Naive thymus-derived CD4-positive, alpha-beta T cell (primary cell): ENCODE measurements around the gene TAF1B. TPM values are rescaled to one million over a fixed set of nuclear protein-coding genes. Genes with fewer than 3 reads are reported as not detected.

Source experiments
- ATAC-seq: fragments of 150-1000 bp; cut with Tn5 transposase; 2 replicates; pipeline ENCODE4 v1.10.0; 2021; ENCODE audit warnings: mild to moderate bottlenecking, moderate library complexity
- CTCF ChIA-PET: fragments of 350-600 bp; sonication (Branson Sonifier 250); formaldehyde crosslinking; loops from one replicate; lab custom pipeline; 2021; ENCODE audit warnings: antibody characterized with exemption; lab: Charles Lee
- POLR2A ChIA-PET: fragments of 350-600 bp; sonication (Branson Sonifier 250); formaldehyde crosslinking; loops from one replicate; lab custom pipeline; 2021; ENCODE audit warnings: antibody characterized with exemption, inconsistent platforms; lab: Charles Lee
- DNase-seq, 9 donors: peaks; one replicate each; pipeline versions ENCODE4 v3.0.0 to v3.0.0-alpha.2; 2020 to 2022; ENCODE audit warnings: mixed read lengths in 1 of 9
- H3K27ac ChIP-seq: one replicate; pipeline ENCODE4 v1.7.0; 2013; ENCODE audit warnings: mild to moderate bottlenecking, low read depth, low read length, moderate library complexity
- H3K27me3 ChIP-seq, 2 donors: one replicate each; pipeline ENCODE4 v1.7.0; 2013; ENCODE audit warnings: low read length in 2 of 2, mild to moderate bottlenecking in 2 of 2, moderate library complexity in 2 of 2; ENCODE audit not compliant: control insufficient read depth in 2 of 2, insufficient read depth in 2 of 2
- H3K36me3 ChIP-seq, 3 experiments: 1 replicate in 2 of 3; 2 replicates in 1 of 3; pipeline ENCODE4 v1.7.0; 2013; ENCODE audit warnings: low read length in 3 of 3, mild to moderate bottlenecking in 3 of 3, moderate library complexity in 1 of 3; ENCODE audit not compliant: insufficient read depth in 3 of 3, control insufficient read depth in 2 of 3
- H3K4me1 ChIP-seq, 2 donors: one replicate each; pipeline ENCODE4 v1.7.0; 2013; ENCODE audit warnings: low read length in 2 of 2, mild to moderate bottlenecking in 2 of 2, moderate library complexity in 1 of 2; ENCODE audit not compliant: control insufficient read depth in 2 of 2, insufficient read depth in 2 of 2
- H3K4me3 ChIP-seq: 2 replicates; pipeline ENCODE4 v1.7.0; 2013; ENCODE audit warnings: mild to moderate bottlenecking, low read length
- H3K9me3 ChIP-seq, 3 experiments: 1 replicate in 2 of 3; 2 replicates in 1 of 3; pipeline ENCODE4 v1.7.0; 2013; ENCODE audit warnings: low read length in 3 of 3; ENCODE audit not compliant: control insufficient read depth in 2 of 3
- H3K27ac Mint-ChIP-seq, 9 donors: one replicate each; pipeline ENCODE4 v1.8.0; 2020 to 2022; ENCODE audit warnings: mixed read lengths in 9 of 9, mild to moderate bottlenecking in 8 of 9, moderate library complexity in 5 of 9, inconsistent platforms in 2 of 9
- H3K27me3 Mint-ChIP-seq, 5 donors: one replicate each; pipeline ENCODE4 v1.8.0; 2021 to 2022; ENCODE audit warnings: mixed read lengths in 5 of 5, mild to moderate bottlenecking in 1 of 5
- H3K36me3 Mint-ChIP-seq, 5 donors: one replicate each; pipeline ENCODE4 v1.8.0; 2020 to 2022; ENCODE audit warnings: mixed read lengths in 5 of 5, mild to moderate bottlenecking in 3 of 5, inconsistent platforms in 1 of 5
- H3K4me1 Mint-ChIP-seq, 7 donors: one replicate each; pipeline ENCODE4 v1.8.0; 2020 to 2022; ENCODE audit warnings: mixed read lengths in 7 of 7, mild to moderate bottlenecking in 3 of 7, inconsistent platforms in 1 of 7
- H3K4me3 Mint-ChIP-seq, 10 donors: one replicate each; pipeline ENCODE4 v1.8.0; 2020 to 2022; ENCODE audit warnings: mild to moderate bottlenecking in 10 of 10, mixed read lengths in 10 of 10, moderate library complexity in 6 of 10, inconsistent platforms in 2 of 10
- H3K9me3 Mint-ChIP-seq, 11 donors: one replicate each; pipeline ENCODE4 v1.8.0; 2020 to 2022; ENCODE audit warnings: mixed read lengths in 11 of 11, mild to moderate bottlenecking in 4 of 11, inconsistent platforms in 1 of 11, moderate library complexity in 1 of 11
- intact Hi-C, 2 donors: fragments of 100-400 bp; cut with micrococcal nuclease; formaldehyde crosslinking; loops; one replicate each; pipeline ENCODE4 v1.15.1; 2023
- polyA plus RNA-seq, 2 donors: library from polyadenylated mRNA; unstranded; fragments of 300-500 nt; fragmentation: Illumina TruSeq; gene quantifications; one replicate each; pipeline ENCODE4 v1.2.3, GENCODE V29; 2021
- total RNA-seq, 6 experiments: library from RNA in 5 of 6; stranded (reverse) in 5 of 6; gene quantifications; 1 replicate in 5 of 6; 2 replicates in 1 of 6; pipeline ENCODE4 v1.2.3 and lab custom pipeline; 2021 to 2026

Gene TAF1B
- total and polyA plus RNA-seq, 7 experiments from 2014 or later, result 7.2 to 28.2 (median 16.0) TPM

DNA sequence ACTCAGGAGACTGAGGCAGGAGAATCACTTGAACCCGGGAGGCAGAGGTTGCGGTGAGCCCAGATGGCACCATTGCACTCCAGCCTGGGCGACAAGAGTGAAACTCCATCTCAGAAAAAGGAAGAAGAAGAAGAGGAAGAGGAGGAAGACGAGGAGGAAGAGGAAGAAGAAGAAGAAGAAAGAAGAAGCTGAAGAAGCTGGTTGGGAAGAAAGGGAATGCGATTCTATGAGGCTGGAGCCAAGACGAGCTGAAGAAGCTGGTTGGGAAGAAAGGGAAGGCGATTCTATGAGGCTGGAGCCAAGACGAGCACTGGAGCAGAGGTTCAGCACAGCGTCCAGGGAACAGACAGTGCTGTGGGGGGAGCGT, 30.3 kb upstream of the TAF1B start:
- H3K4me1 Mint-ChIP-seq, result peaks cover 9 to 20% (median 15%) of the 10 kb centered on the region in 7 donors
- H3K4me3 Mint-ChIP-seq, result peak overlapping the region in 2 of 10 donors; percentile 17 to 56
- H3K4me3 ChIP-seq, result no peak overlapping the region
- no peaks in the 10 kb centered on the region for H3K27me3 ChIP-seq
- H3K36me3 ChIP-seq, result no peaks in the 10 kb centered on the region
- H3K27me3 Mint-ChIP-seq, result peaks cover 0 to 8% (median 6%) of the 10 kb centered on the region in 5 donors
- DNase-seq, result no peak
- no peak overlapping the region for H3K27ac ChIP-seq
- intact Hi-C loops, result loop anchor here (5.0 to 10.0 kb wide), 3 partner anchors 99 to 622 kb away; partner anchors contain the start of gene GRHL1 (in 1 of the 2)
- no peaks in the 10 kb centered on the region for H3K36me3 Mint-ChIP-seq
- no peak for ATAC-seq
- peak overlapping the region in 3 of 9 donors; percentile 36 to 67 (median 64) for H3K27ac Mint-ChIP-seq
- peaks cover 6% of the 10 kb centered on the region in 2 donors for H3K4me1 ChIP-seq
- POLR2A ChIA-PET, result no interaction called here
- CTCF ChIA-PET, result interaction anchor here (0.9 to 6.1 kb wide), 4 partner anchors 34 to 235 kb away, joined by 3 to 77 read pairs (median 3); no protein-coding TSS in a partner anchor
- no peaks in the 10 kb centered on the region for H3K9me3 ChIP-seq
- no peaks in the 10 kb centered on the region for H3K9me3 Mint-ChIP-seq

DNA sequence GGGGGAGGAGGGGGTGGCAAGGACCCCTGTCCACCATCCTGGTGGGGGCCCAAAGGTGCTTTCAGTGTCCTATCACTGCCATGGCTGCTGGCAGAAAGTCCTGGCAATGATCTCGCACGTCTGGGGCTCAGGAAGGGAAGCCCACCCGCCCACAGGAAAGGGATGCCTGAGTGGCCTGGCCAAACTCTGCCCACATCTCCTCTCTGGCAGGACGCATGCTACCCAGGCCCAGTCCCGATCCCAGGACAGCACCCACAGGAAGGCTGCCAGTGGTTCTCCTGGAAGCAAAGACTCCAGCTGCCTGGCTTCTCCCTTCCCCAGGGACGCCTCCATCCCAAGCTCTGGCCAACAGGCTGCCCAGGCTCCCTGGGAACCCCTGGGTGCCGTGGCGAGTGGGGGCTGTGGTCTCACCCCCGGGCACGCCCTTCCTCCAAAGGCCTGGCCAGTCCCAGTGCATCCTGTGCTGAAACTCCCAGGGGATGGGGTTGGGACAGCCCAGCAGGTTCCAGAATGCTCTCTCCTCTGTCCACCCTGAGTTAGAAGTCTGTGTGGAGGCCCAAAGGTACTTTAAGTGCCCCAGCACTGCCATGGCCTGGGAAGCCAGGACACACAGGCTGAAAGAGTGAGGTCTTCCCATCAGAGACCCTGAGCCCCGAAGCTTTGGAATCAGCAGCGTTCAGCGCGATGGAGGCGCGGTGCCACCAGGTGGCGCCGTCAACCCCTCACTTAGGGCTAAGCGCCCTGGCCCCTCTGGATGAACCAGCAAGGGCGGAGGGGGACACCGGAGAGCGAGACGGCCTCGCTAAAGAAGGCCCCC, 29.8 kb upstream of the TAF1B start:
- Histone ChIP-seq H3K4me1 (peaks cover 6% of the 10 kb centered on the region in 2 donors), H3K27me3 (no peaks in the 10 kb centered on the region), H3K36me3 (no peaks in the 10 kb centered on the region), H3K4me3 (no peak overlapping the region), H3K9me3 (no peaks in the 10 kb centered on the region), H3K27ac (no peak overlapping the region)
- no peaks in the 10 kb centered on the region for H3K9me3 Mint-ChIP-seq
- H3K4me1 Mint-ChIP-seq, result peaks cover 9 to 20% (median 17%) of the 10 kb centered on the region in 7 donors
- DNase-seq (peak; percentile 26 to 76 (median 61)), ATAC-seq (peak; percentile 89)
- ChIA-PET POLR2A (interaction anchor here (0.6 kb wide), 1 partner anchor 311 kb away, joined by 3 read pairs; no protein-coding TSS in a partner anchor), CTCF (interaction anchor here (0.9 to 6.1 kb wide), 10 partner anchors 8 to 234 kb away, joined by 3 to 77 read pairs (median 3); no protein-coding TSS in a partner anchor)
- H3K27ac Mint-ChIP-seq, result peak overlapping the region in 1 of 9 donors; percentile 67
- H3K4me3 Mint-ChIP-seq, result peak overlapping the region in 1 of 10 donors; percentile 54
- intact Hi-C loops, result loop anchor here (1.0 to 10.0 kb wide), 6 partner anchors 30 to 621 kb away; partner anchors contain the start of genes TAF1B (in 2 of the 2) and GRHL1 (in 1 of the 2)
- peaks cover 0 to 10% (median 6%) of the 10 kb centered on the region in 5 donors for H3K27me3 Mint-ChIP-seq
- H3K36me3 Mint-ChIP-seq, result no peaks in the 10 kb centered on the region

- DNase-seq, result no peak
- Mint-ChIP-seq H3K36me3 (no peaks in the 10 kb centered on the region), H3K4me3 (peak overlapping the region in 1 of 10 donors; percentile 29), H3K9me3 (no peaks in the 10 kb centered on the region), H3K27me3 (peaks cover 0 to 10% (median 6%) of the 10 kb centered on the region in 5 donors), H3K27ac (no peak overlapping the region), H3K4me1 (peaks cover 9 to 20% (median 17%) of the 10 kb centered on the region in 7 donors)
- Histone ChIP-seq H3K4me1 (peaks cover 6% of the 10 kb centered on the region in 2 donors), H3K36me3 (no peaks in the 10 kb centered on the region), H3K27me3 (no peaks in the 10 kb centered on the region), H3K9me3 (no peaks in the 10 kb centered on the region), H3K27ac (no peak overlapping the region), H3K4me3 (no peak overlapping the region)
- POLR2A ChIA-PET, result interaction anchor here (0.6 to 1.2 kb wide), 3 partner anchors 223 to 312 kb away, joined by 3 read pairs; no protein-coding TSS in a partner anchor
- CTCF ChIA-PET, result interaction anchor here (0.6 to 6.1 kb wide), 10 partner anchors 9 to 303 kb away, joined by 3 to 77 read pairs (median 3); no protein-coding TSS in a partner anchor
- no peak for ATAC-seq
- intact Hi-C loops, result loop anchor here (1.0 to 10.0 kb wide), 6 partner anchors 29 to 621 kb away; partner anchors contain the start of genes TAF1B (in 2 of the 2) and GRHL1 (in 1 of the 2)
These were observed 29.0 kb upstream of the TAF1B start for GRCh38 chr2:9814129-9814868.

DNA sequence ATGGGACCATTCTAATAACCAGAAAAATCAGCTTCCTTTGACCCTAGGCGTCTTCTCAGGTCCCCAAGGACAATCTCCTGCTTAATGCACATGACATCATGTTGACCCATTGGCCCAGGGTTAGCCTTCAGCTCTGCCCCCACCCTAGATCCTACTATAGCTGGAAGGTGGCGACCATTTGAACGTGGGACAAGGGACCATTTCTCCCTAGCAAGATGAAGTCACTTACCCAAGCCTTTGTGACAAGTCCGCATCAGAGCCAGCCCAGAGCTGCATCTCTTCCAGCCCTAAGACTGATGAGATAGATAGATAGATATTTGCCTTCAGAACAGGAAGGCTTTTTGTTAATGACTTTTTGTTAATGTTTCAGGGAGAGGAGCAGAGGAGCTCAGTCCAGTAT, 28.2 kb upstream of the TAF1B start:
- no peak for ATAC-seq
- Mint-ChIP-seq H3K27ac (no peak overlapping the region), H3K4me1 (peaks cover 9 to 20% (median 17%) of the 10 kb centered on the region in 7 donors), H3K9me3 (no peaks in the 10 kb centered on the region), H3K4me3 (no peak overlapping the region), H3K36me3 (no peaks in the 10 kb centered on the region), H3K27me3 (peaks cover 0 to 10% (median 6%) of the 10 kb centered on the region in 5 donors)
- POLR2A ChIA-PET, result interaction anchor here (0.6 to 1.2 kb wide), 2 partner anchors 222 to 234 kb away, joined by 3 read pairs; no protein-coding TSS in a partner anchor
- Histone ChIP-seq H3K36me3 (no peaks in the 10 kb centered on the region), H3K27me3 (no peaks in the 10 kb centered on the region), H3K27ac (no peak overlapping the region), H3K4me1 (peaks cover 6% of the 10 kb centered on the region in 2 donors), H3K9me3 (no peaks in the 10 kb centered on the region), H3K4me3 (no peak overlapping the region)
- intact Hi-C loops, result loop anchor here (10.0 kb wide), 2 partner anchors 140 to 620 kb away; partner anchors contain the start of gene GRHL1 (in 1 of the 2)
- CTCF ChIA-PET, result interaction anchor here (0.6 to 6.1 kb wide), 7 partner anchors 12 to 233 kb away, joined by 3 to 77 read pairs (median 3); no protein-coding TSS in a partner anchor
- no peak for DNase-seq

GRCh38 chr2:9815844-9816279, 27.4 kb upstream of the TAF1B start:
- peaks cover 0 to 10% (median 6%) of the 10 kb centered on the region in 5 donors for H3K27me3 Mint-ChIP-seq
- Histone ChIP-seq H3K36me3 (no peaks in the 10 kb centered on the region), H3K27me3 (no peaks in the 10 kb centered on the region), H3K9me3 (no peaks in the 10 kb centered on the region), H3K4me1 (peaks cover 6% of the 10 kb centered on the region in 2 donors), H3K27ac (no peak overlapping the region), H3K4me3 (no peak overlapping the region)
- H3K4me1 Mint-ChIP-seq, result peaks cover 9 to 20% (median 17%) of the 10 kb centered on the region in 7 donors
- ATAC-seq (no peak), DNase-seq (no peak)
- intact Hi-C loops, result loop anchor here (10.0 kb wide), 2 partner anchors 139 to 619 kb away; partner anchors contain the start of gene GRHL1 (in 1 of the 2)
- peak overlapping the region in 4 of 10 donors; percentile 27 to 58 (median 56) for H3K4me3 Mint-ChIP-seq
- CTCF ChIA-PET, result interaction anchor here (0.6 to 6.1 kb wide), 7 partner anchors 11 to 232 kb away, joined by 3 to 77 read pairs (median 3); no protein-coding TSS in a partner anchor
- peak overlapping the region in 4 of 9 donors; percentile 25 to 85 (median 50) for H3K27ac Mint-ChIP-seq
- no peaks in the 10 kb centered on the region for H3K9me3 Mint-ChIP-seq
- POLR2A ChIA-PET, result no interaction called here
- no peaks in the 10 kb centered on the region for H3K36me3 Mint-ChIP-seq
